Progenitor cell of endocrine pancreas (in vitro differentiated cells): Measurements from ENCODE around the gene HOXC13. TPM values are rescaled to one million over a fixed set of nuclear protein-coding genes. Genes with fewer than 3 reads are reported as not detected.

Experiments used
- DNase-seq: peaks from one replicate; pipeline ENCODE4 v3.0.0; 2021; ENCODE audit warnings: low spot score; ENCODE audit not compliant: unreplicated experiment
- H3K27ac Mint-ChIP-seq: 2 replicates; pipeline ENCODE4 v1.8.0; 2021; ENCODE audit warnings: mild to moderate bottlenecking, moderate library complexity, mixed read lengths
- H3K27me3 Mint-ChIP-seq: 2 replicates; pipeline ENCODE4 v1.8.0; 2021; ENCODE audit warnings: mixed read lengths
- H3K36me3 Mint-ChIP-seq: 2 replicates; pipeline ENCODE4 v1.8.0; 2022; ENCODE audit warnings: mixed read lengths; ENCODE audit not compliant: insufficient read depth
- H3K4me1 Mint-ChIP-seq: 2 replicates; pipeline ENCODE4 v1.8.0; 2021; ENCODE audit warnings: low read depth, mixed read lengths
- H3K4me3 Mint-ChIP-seq: 2 replicates; pipeline ENCODE4 v1.8.0; 2021; ENCODE audit warnings: low read depth, mild to moderate bottlenecking, moderate library complexity, mixed read lengths
- H3K9me3 Mint-ChIP-seq: 2 replicates; pipeline ENCODE4 v1.8.0; 2021; ENCODE audit warnings: low read depth, mixed read lengths
- total RNA-seq: library from RNA; stranded (reverse); gene quantifications from 2 replicates; pipeline ENCODE4 v1.2.1, GENCODE V29; 2021
- TF ChIP-seq, protein P1 (sequence below): fragments of 200-600 bp; sonication (generic); IDR thresholded peaks from one replicate; pipeline ENCODE4 v1.5.0; 2021; ENCODE audit warnings: antibody characterized with exemption, mild to moderate bottlenecking; ENCODE audit not compliant: unreplicated experiment

HOXC13 gene
- total RNA-seq, 1 donor from 2014 or later, result not detected

DNA sequence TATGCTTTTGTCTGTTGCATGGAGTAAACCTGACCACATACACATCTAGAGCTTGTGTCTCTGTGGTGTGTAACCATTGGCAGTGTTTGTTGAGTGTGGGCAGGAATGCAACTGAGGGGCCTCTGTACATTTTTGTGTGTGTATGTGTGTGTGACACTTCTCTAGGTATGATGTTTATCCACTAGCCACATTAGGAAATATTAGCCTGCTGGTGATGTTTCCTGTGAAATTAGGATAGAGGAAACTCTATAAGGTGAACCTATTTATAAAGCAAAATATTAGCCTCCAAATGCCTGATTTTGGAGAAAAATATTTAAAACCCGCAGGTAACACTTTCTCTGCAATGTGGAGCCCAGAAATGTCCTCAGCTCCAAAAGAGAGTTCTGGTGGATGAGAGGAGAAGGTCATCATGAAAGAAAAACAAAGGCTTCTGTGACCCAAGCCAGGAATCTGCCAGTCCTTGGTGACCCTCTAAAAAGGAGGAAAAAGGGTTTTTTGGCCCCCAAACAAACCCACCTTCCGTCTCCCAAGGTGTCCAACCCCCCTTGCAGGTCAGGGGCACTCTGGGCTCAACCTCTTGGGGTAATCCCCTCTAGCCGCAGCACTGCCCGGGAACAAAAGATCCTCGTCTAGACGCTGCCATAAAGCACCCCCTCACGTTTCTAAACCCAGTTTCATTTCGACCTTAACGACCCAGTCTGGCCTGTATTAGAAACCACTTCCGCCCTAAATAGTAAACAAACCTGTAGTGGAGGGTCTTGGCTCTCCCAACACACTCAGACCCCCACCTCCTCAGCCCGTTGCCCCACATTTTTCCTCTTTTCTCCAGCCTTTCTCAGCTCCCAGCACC is 39.2 kb downstream of the HOXC13 start:
- H3K4me1 Mint-ChIP-seq, result no peaks in the 10 kb centered on the region
- H3K36me3 Mint-ChIP-seq, result no peaks in the 10 kb centered on the region
- TF ChIP-seq, protein P1, sequence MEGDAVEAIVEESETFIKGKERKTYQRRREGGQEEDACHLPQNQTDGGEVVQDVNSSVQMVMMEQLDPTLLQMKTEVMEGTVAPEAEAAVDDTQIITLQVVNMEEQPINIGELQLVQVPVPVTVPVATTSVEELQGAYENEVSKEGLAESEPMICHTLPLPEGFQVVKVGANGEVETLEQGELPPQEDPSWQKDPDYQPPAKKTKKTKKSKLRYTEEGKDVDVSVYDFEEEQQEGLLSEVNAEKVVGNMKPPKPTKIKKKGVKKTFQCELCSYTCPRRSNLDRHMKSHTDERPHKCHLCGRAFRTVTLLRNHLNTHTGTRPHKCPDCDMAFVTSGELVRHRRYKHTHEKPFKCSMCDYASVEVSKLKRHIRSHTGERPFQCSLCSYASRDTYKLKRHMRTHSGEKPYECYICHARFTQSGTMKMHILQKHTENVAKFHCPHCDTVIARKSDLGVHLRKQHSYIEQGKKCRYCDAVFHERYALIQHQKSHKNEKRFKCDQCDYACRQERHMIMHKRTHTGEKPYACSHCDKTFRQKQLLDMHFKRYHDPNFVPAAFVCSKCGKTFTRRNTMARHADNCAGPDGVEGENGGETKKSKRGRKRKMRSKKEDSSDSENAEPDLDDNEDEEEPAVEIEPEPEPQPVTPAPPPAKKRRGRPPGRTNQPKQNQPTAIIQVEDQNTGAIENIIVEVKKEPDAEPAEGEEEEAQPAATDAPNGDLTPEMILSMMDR, result no peak
- no peak overlapping the region for H3K27ac Mint-ChIP-seq
- no peak overlapping the region for H3K4me3 Mint-ChIP-seq
- H3K27me3 Mint-ChIP-seq, result peaks cover 93% of the 10 kb centered on the region
- DNase-seq, result no peak
- no peaks in the 10 kb centered on the region for H3K9me3 Mint-ChIP-seq

DNA sequence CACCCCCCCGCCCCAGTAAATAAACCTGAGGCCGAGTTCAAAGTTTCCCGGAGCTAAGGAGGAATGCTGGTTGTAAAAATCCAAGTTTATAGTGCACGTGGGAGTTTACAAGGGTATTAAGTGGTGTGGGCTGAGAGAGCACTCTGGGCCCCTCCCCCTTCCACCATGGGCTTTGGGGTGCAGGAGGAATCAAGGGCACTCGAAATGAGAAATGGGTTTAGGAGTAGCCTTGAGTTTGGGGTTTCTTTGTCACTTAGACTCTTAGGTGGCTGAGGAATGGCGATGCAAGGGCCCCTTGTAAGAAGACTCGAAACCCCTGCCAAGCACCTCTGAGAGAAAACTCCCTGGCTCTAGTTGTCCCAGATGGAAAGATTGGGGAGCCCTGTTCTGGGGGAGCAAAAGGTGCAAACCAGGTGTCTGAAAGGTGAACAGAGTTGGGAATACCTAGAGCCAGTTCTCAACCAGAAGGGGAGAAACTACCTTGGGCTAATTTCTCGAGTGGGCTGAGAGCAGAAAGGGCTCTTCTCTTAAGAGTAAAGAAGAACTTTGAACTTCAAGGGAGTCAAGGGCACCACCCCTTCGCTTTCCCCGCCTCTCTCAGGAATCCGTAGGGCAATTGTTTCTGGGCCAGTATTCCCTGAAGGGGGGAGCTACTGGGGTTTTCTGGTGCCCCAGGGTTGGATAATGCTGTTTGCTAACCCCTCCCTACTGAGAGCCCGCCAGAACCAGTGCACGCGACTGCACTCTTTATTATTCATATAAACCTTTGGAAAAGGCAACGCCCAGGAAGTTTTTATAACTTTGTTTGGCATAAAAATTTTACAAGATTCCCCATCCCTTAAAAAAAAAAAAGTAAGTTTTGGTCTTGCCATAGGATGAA is 40.1 kb downstream of the HOXC13 start:
- H3K4me3 Mint-ChIP-seq, result no peak overlapping the region
- no peaks in the 10 kb centered on the region for H3K4me1 Mint-ChIP-seq
- H3K36me3 Mint-ChIP-seq, result no peaks in the 10 kb centered on the region
- TF ChIP-seq, protein P1, result no peak
- no peak for DNase-seq
- H3K27ac Mint-ChIP-seq, result no peak overlapping the region
- peaks cover 95% of the 10 kb centered on the region for H3K27me3 Mint-ChIP-seq
- H3K9me3 Mint-ChIP-seq, result no peaks in the 10 kb centered on the region

DNA sequence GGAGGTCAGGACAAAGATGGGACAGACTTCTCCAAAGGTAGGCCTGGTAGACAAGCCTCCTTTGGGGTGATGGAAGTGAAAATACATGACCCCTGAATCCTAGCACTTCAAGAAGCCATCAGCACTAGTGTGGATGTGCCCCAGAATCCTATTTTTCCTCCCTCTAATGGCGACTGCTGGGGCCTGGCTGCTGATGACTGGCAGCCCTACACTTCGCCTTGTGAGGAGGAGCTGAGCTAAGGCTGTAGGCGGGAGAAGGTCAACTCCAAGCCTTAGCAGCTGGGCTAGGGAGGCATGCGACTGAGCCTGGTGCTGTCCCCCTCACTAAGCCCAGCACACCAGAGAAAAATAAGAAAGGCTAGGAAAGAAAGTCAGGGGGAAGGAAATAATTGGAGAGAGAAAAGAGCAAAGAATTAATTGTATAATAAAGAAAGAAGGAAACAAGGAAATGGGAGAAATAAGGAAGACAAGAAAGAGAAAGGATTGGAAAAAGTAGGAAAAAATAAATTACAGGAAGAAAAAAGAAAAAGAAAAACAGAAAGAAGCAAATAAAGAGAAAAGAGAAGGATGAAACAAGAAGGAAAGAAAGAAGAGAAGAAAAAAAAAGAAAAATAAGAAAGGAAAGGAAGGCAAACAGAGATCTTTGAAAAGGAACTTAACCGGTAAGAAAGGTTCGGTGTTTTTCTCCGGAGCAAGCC is 41.6 kb downstream of the HOXC13 start:
- no peaks in the 10 kb centered on the region for H3K36me3 Mint-ChIP-seq
- TF ChIP-seq, protein P1, result no peak
- H3K27ac Mint-ChIP-seq, result peak overlapping the region; percentile 57
- H3K9me3 Mint-ChIP-seq, result no peaks in the 10 kb centered on the region
- H3K4me1 Mint-ChIP-seq, result peaks cover 1% of the 10 kb centered on the region
- peaks cover 96% of the 10 kb centered on the region for H3K27me3 Mint-ChIP-seq
- H3K4me3 Mint-ChIP-seq, result no peak overlapping the region
- no peak for DNase-seq

DNA sequence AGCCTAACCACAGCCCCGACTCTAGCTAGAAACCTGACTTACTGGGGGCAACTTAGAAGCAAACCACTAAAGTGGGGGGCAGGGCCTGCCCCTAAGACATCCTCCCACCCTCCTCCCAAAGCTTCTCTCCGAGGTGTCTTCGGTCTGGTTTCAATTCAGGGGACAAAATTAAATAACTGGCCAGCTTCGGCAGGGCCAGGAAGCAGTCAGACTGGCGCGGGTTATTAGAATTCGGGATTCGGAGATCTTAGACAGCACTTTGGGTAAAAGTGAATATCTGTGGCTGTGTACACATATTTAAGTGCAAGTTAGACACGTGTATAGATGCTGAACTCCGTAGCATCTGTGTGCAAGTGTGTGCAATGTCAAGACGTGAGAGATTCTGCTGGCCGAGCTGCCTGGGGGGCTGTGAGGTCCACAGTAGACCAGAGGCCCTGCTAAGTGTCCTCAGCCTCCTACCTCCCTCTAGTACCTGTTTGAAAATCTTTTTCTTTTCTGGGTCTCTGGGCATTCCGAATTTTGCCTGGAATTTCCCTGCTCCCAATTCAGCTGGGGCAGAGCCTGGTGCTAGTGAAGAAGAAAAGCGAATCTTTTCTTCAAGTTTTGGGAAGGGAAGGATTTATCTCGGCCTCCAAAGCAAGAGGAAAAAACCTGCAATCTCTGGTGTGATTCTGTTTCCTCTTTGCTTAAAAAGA is 42.3 kb downstream of the HOXC13 start:
- Mint-ChIP-seq H3K27me3 (peaks cover 95% of the 10 kb centered on the region), H3K27ac (no peak overlapping the region), H3K36me3 (no peaks in the 10 kb centered on the region), H3K9me3 (no peaks in the 10 kb centered on the region), H3K4me1 (peaks cover 3% of the 10 kb centered on the region), H3K4me3 (no peak overlapping the region)
- no peak for DNase-seq
- TF ChIP-seq, protein P1, result no peak
